ENCODE measurements around the gene LRRN3.

DNA sequence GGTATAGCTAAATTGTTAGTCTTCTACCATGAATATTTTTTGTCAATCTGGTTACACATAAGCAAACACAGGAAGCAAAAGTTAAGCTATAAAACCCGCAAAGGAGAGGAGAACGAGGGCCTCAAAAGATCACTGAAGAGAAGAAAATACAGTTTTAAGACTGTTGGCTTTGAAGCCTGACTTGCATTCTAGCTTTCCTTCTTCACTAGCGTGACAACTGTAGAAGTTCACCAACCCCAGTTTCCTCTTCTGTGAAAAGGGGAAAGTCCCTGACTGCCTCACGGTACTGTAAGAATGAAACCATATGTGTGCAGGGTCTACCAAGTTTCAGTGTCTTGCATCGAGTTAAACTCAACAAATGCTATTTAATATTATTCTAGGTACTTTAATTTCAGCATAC lies 7.5 kb upstream of the LRRN3 start:
- no peak for TF ChIP-seq CTCF (conservative IDR thresholded peaks at IDR 0.05)
- TF ChIP-seq ZFX (IDR thresholded peaks at IDR 0.05): no peak
